Natural killer cell treated with Interleukin-12 subunit alpha and Interleukin-12 subunit beta and Interleukin-15 and Interleukin-18, amount 100 ng/mL, for 72 hours (primary cell): ENCODE results near the gene CCDC89. TPM values are rescaled to one million over a fixed set of nuclear protein-coding genes. Genes with fewer than 3 reads are reported as not detected.
A peak's percentile ranks its signal among the peaks of the same experiment; 100 is the strongest.
"Not testable (repeated sequence)": the region's sequence is repeated elsewhere in the genome, so short reads cannot be mapped to it uniquely, and the experiment has no call there.

Source experiments
- ATAC-seq, 2 donors: fragments of 150-1000 bp; cut with Tn5 transposase in 1 of 2; sonication (Bioruptor Pico), chemical (Tn5 transposase) in 1 of 2; 2 replicates each; pipeline ENCODE4 v1.10.0; 2021
- DNase-seq: peaks from one replicate; pipeline ENCODE4 v3.0.0; 2022; ENCODE audit warnings: low spot score
- H3K27ac Mint-ChIP-seq, 2 donors: 1 replicate in 1 of 2; 2 replicates in 1 of 2; pipeline ENCODE4 v1.8.0; 2022; ENCODE audit warnings: mixed read lengths in 2 of 2, mild to moderate bottlenecking in 1 of 2, moderate library complexity in 1 of 2
- H3K27me3 Mint-ChIP-seq, 2 donors: 1 replicate in 1 of 2; 2 replicates in 1 of 2; pipeline ENCODE4 v1.8.0; 2022; ENCODE audit warnings: mixed read lengths in 2 of 2
- H3K36me3 Mint-ChIP-seq: one replicate; pipeline ENCODE4 v1.8.0; 2022; ENCODE audit warnings: mixed read lengths
- H3K4me1 Mint-ChIP-seq, 2 donors: 1 replicate in 1 of 2; 2 replicates in 1 of 2; pipeline ENCODE4 v1.8.0; 2022; ENCODE audit warnings: low read depth in 2 of 2, mixed read lengths in 2 of 2, mild to moderate bottlenecking in 1 of 2
- H3K4me3 Mint-ChIP-seq: one replicate; pipeline ENCODE4 v1.8.0; 2022; ENCODE audit warnings: mixed read lengths
- H3K9me3 Mint-ChIP-seq: 2 replicates; pipeline ENCODE4 v1.8.0; 2022; ENCODE audit warnings: mixed read lengths
- total RNA-seq, 2 donors: library from RNA; stranded (reverse); gene quantifications; one replicate each; pipeline ENCODE4 v1.2.3, GENCODE V29; 2022

Gene CCDC89
- total RNA-seq, 2 donors from 2014 or later = 1.6 to 1.7 TPM

DNA sequence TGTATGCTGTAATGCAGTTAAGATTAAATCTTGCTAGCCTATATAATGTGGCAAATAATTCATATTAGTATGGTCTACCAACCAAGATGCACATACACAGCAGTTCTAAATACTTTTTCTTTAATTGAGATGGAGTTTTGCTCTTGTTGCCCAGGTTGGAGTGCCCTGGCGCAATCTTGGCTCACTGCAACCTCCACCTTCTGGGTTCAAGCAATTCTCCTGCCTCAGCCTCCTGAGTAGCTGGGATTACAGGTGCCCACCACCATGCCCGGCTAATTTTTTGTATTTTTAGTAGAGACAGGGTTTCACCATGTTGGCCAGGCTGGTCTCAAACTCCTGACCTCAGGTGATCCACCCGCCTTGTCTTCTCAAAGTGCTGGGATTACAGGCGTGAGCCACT, 31.7 kb downstream of the CCDC89 start:
- Mint-ChIP-seq H3K4me1 (peaks cover 21 to 32% of the 10 kb centered on the region in 2 donors), H3K36me3 (peaks cover 12% of the 10 kb centered on the region)
- not testable (repeated sequence) for H3K27me3 Mint-ChIP-seq, DNase-seq, ATAC-seq, H3K4me3 Mint-ChIP-seq, H3K9me3 Mint-ChIP-seq, H3K27ac Mint-ChIP-seq

DNA sequence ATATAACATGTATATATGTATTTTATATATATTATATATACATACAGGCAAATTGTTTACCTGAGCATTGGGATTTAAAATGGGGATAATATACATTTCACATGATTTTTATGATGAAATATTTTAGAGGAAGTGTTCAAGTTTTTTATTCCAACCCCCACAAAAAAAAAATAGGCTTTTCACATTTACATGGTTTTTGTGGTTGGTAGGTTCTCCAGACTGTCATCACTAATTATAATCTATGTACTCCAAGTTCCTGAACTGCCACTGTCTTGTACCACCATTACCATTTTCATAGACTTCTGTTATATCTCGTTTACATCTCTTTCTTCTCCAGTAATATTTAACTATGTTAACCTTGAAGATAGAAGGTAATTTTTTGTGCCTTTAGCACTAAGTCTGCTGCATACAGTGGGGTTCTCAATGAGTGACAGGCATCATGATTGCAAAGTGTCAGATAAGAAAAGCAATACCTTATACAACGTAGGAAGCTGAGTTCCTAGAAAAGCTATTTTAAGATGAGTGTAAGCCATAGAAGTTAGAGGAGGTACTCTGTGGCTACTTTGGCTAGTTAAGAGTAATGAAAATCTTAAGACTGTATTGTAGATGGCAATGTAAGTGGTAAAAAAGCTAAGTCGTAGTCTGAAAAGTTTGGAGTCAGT, 33.1 kb downstream of the CCDC89 start:
- H3K36me3 Mint-ChIP-seq = peaks cover 12% of the 10 kb centered on the region
- DNase-seq (no peak), ATAC-seq (no peak)
- H3K4me1 Mint-ChIP-seq = peaks cover 26 to 36% of the 10 kb centered on the region in 2 donors
- H3K27me3 Mint-ChIP-seq = no peaks in the 10 kb centered on the region
- H3K27ac Mint-ChIP-seq = peak overlapping the region; percentile 39 to 81
- H3K4me3 Mint-ChIP-seq = no peak overlapping the region
- no peaks in the 10 kb centered on the region for H3K9me3 Mint-ChIP-seq

DNA sequence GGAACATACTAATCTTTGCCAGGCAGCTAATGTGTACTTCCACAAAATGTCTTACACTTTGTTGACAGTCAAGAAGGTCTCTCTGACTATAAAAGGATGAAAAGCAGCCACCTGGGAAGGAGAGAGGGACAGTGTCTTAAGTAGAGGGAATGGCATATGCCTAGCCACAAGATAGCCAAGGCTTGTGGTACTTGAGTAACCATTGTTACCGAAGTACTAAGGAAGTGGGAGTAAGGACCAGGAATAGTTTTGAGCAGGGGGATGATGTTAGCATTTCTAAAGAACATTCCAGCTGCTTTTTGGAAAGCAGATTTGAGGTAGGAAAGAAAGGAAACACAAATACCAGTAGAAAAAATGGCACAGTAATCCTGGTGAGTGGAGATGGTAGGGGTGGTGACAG, 34.9 kb downstream of the CCDC89 start:
- no peak for ATAC-seq
- Mint-ChIP-seq H3K36me3 (peaks cover 6% of the 10 kb centered on the region), H3K9me3 (no peaks in the 10 kb centered on the region), H3K4me1 (peaks cover 28 to 31% of the 10 kb centered on the region in 2 donors), H3K27me3 (no peaks in the 10 kb centered on the region), H3K4me3 (no peak overlapping the region), H3K27ac (no peak overlapping the region)
- no peak for DNase-seq

DNA sequence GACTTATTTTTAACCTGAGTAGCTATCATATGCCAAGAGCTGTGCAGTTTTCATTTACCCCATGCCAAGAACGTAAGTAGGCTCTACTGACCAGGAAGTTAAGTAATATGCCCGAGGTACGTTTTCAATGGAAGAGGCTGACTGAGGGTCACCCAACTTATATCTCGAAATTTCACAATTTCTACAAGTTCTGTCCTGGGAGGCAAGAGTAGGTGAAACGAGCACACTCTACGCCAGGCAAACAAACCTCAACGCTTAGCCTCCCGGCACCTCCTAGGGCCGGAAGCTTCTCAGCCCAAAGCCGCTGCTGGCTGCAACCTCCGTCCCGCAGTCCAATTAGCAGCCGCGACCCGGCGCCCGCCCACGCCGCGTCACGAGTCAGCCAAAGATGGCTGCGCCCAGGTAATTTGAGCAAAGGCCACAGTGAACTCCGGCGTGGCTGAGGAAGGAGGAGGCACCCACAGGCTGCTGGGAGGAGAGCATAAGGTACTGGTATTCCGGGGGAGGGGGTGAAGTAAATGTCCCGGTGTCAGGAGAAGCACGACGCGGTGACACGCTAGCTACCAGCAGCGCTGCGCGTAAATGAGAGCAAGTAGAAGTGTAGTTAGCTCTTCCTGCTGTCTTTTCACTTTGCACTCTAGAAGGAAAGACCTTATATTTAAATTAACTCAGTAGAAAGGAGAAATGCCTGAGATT, 38.2 kb downstream of the CCDC89 start, which contains the start of gene TMEM126A:
TSS of gene TMEM126A (plus strand) at position 364 of the 696 bp plus-strand sequence. CDS start 2,289 bp downstream, outside the sequence.
- Mint-ChIP-seq H3K9me3 (no peaks in the 10 kb centered on the region), H3K36me3 (no peaks in the 10 kb centered on the region), H3K27me3 (peaks cover 8 to 33% of the 10 kb centered on the region in 2 donors), H3K4me3 (peak within 1 kb of the TSS; percentile 92), H3K27ac (peak within 1 kb of the TSS; percentile 79 to 98), H3K4me1 (peaks cover 16 to 18% of the 10 kb centered on the region in 2 donors)
- DNase-seq (peak; percentile 93), ATAC-seq (peak; percentile 99)

DNA sequence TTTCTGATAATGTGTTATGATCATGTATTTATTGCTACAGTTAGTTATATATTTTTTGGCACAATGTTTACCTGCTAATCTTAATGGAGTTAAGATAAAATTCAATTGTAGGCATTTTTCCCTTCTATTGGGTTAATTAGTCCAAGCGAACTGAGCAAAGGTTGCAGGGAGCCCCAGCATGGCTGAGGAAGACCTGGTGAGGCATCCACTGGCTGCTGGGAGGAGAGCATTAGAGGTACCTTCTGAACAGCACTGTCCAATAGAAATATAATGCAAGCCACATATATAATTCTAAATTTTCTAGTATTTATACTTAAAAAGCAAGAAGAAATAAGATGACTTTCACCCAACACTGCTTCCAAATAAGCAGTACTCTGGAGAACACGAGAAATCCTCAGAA, 38.9 kb downstream of the CCDC89 start:
- H3K9me3 Mint-ChIP-seq = no peaks in the 10 kb centered on the region
- peaks cover 11 to 40% of the 10 kb centered on the region in 2 donors for H3K27me3 Mint-ChIP-seq
- peaks cover 12 to 15% of the 10 kb centered on the region in 2 donors for H3K4me1 Mint-ChIP-seq
- peak overlapping the region; percentile 92 for H3K4me3 Mint-ChIP-seq
- ATAC-seq (no peak), DNase-seq (no peak)
- H3K27ac Mint-ChIP-seq = peak overlapping the region; percentile 79 to 98
- no peaks in the 10 kb centered on the region for H3K36me3 Mint-ChIP-seq

DNA sequence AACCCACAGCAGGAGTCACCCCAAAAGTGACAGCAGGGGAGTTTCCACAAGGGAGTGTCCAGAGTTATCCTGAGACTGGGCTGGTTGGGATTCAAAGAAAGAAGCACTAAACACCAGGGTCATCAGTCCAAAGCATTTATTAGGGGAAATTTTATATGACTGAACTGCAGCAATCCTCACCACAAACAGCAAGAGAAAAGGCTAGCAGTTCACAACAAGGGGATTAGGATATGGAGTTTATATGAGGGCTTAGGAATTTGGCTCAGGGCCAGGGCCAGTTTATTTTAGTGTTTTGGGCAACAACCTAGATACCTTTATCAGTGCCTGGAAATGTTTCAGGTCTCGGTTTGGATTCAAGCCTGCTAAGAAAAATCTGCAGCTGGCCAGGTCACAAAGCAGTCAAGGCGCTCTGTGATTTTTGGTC, 42.8 kb downstream of the CCDC89 start:
- DNase-seq = no peak
- ATAC-seq = no peak
- H3K27ac Mint-ChIP-seq = no peak overlapping the region
- no peak overlapping the region for H3K4me3 Mint-ChIP-seq
- H3K4me1 Mint-ChIP-seq = peaks cover 0 to 7% of the 10 kb centered on the region in 2 donors
- no peaks in the 10 kb centered on the region for H3K9me3 Mint-ChIP-seq
- H3K36me3 Mint-ChIP-seq = peaks cover 17% of the 10 kb centered on the region
- peaks cover 13 to 44% of the 10 kb centered on the region in 2 donors for H3K27me3 Mint-ChIP-seq

DNA sequence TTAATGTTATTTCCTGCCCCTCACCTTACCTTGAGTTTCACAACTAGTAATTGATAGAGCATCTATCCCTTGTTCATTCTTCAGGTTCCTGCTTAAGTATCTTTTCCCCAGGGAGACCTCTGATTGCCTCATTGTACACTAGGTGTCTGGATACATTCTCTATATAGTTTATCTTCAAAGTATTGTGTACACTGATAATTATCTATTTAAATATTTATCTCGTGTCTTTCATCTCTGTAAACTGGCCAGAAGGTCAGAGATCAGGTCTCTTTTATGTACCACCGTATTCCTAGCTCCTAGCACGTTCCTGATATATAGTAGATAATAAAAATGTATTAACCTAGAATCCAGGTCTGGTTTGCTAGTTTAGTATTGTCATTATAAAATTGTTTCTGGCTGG, 51.2 kb downstream of the CCDC89 start:
- no peak overlapping the region for H3K4me3 Mint-ChIP-seq
- H3K4me1 Mint-ChIP-seq = peaks cover 0 to 3% of the 10 kb centered on the region in 2 donors
- no peaks in the 10 kb centered on the region for H3K27me3 Mint-ChIP-seq
- H3K27ac Mint-ChIP-seq = no peak overlapping the region
- H3K9me3 Mint-ChIP-seq = no peaks in the 10 kb centered on the region
- H3K36me3 Mint-ChIP-seq = peaks cover 19% of the 10 kb centered on the region
- no peak for DNase-seq
- no peak for ATAC-seq

Other genes with a start within 250 kb of the CCDC89 start
- gene DLG2, start 58.9 kb downstream of the CCDC89 start, total RNA-seq = 1 to 10 TPM; 1.1 to 1.7 TPM
- gene TMEM126B, start 57.6 kb downstream of the CCDC89 start, total RNA-seq = 10 to 100 TPM; 43.0 to 43.9 TPM
- gene TMEM126A, start 38.2 kb downstream of the CCDC89 start, total RNA-seq = 10 to 100 TPM; 33.0 to 46.3 TPM
- 10 to 100 TPM; 46.1 to 84.6 TPM for gene CREBZF, start 21.1 kb downstream of the CCDC89 start, total RNA-seq
- gene SYTL2, start 124.9 kb upstream of the CCDC89 start, total RNA-seq = 10 to 100 TPM; 68.8 to 74.8 TPM
- not detected for gene CCDC83, start 169.2 kb upstream of the CCDC89 start, total RNA-seq